ENCODE data around the gene DISC1.

DISC1 gene

GRCh38 chr1:232077809-232078208 lies 451.2 kb downstream of the DISC1 start:
- no peak for DNase-seq

DNA sequence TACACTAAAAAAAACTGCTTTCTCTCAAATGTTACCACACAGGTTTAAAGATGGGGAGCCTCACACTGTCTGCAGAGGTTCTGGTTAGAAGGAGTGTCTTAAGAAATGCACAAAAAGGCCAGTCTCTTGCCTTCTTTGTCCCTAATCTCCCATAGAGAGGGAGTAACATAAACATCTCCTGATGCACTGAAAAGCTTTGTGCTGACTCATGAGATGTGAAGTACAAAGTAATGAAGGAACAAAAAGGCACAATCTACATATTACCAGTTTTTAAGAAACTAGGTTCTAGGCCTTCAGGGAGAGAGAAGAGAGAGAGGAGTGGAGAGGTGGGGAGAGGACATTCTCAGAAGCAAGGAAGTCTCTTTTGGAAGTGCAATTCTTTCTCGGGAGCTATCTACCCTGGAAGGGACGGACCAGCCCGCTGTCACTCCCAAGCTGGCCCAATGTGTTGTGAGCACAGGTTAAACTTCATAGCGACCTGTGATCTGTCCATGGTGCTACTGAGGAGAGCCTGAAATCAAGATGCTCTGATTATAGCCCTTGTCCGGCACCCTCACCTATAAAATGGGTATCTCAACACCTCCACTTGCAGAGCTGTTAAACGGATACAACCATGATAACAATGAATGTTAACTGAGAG lies 458.1 kb downstream of the DISC1 start:
- DNase-seq: no peak

GRCh38 chr1:232090816-232091215 lies 464.2 kb downstream of the DISC1 start:
- DNase-seq: no peak
